Islet precursor cell (in vitro differentiated cells): ENCODE results near the gene TTPAL.
A peak's percentile ranks its signal among the peaks of the same experiment; 100 is the strongest.

Source experiments
- DNase-seq: peaks from one replicate; pipeline ENCODE4 v3.0.0-alpha.2; 2018

The TTPAL gene

DNA sequence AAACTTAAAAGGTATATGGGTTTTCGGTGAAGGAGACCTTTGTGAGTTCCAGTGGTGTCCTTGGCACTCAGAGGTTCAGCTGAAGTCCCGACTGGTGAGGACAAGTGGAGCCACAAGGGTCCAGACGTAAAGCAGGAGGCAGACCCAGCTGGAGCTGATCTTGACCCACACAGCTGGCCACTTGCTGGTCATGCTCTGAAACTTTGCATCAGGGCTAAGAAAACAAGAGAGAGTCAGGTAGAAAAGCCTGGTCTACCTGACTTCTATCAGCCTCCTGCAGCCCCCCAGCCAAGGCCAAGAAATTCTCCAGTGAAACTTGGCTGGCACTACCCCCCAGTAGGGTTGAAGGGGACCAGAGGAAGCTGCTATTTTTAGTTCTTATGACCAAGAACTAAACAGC lies 24.5 kb downstream of the TTPAL start:
- DNase-seq = no peak

DNA sequence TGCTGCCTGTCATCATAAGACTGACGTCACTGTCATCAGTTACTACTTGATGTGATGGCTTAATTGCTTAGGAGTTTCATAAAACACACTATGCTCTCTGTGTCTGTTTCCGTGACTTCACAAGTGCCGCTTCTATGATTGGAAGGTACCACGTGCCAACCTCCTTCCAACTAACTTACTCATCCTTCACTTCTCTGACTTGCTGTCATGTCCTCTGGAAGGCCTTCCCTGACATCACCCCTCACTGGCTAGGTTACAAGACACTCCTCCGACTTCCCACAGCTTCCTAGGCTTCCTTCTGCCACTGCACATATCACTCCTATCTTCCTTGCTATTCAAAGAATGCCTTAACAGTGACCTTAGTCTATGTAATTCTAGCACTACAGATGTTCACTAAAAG lies 25.8 kb downstream of the TTPAL start:
- DNase-seq = no peak

DNA sequence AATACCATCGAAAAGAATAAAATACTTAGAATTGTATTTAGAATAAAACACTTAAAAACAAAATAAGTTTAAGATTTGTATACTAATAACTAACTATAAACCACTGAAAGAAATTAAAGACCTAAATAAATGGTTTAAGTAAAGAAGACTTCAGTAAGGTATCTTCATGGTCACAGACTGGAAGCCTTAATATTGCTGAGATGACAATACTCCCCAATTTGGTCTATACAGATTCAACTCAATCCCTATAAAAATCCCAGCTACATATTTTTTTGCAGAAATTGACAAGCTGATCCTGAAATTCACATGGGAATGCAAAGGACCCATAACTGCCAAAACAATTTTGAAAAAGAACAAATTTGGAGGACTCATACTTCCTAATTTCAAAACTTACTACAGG lies 27.3 kb downstream of the TTPAL start:
- no peak for DNase-seq

DNA sequence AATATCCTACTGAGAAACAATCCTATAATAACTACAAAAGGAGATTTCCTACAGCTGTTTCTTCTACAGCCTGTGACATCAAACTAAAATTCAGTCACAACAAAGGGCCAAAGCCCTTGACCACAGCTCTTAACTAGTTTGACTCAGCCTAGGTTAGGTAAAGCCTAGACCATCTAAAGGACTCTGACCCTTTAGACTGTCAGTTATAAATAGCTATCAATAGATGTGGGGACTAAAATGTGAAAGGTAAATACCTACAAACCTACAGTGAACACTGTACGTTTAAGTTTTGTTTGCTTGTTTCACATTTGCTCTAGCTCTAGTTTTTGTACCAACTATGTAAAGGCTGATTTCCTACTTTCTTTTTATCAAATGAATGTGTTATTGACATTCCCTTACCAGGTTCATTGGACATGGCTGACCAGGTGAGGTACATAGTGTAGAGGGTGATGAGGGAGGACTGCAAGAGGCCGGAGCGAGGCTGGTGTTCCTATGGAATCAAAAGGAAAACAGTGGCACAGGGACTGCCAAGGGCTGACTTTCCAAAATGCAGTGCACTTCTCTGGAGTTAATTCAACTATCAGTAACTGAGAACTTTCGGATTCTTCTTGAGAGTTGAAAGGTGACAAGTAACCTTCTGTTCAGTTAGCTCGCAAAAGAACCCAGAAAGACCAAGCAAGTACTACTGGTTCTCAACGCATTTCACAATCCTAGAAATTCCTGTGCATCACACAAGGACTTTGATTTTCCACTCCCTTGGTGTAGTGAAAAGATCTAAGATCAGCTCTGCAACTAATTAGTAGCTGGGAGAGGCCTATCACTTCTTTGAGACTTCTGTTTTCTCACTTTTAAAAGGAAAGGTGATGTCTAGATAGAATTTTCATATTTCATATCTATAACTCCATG lies 29.0 kb downstream of the TTPAL start:
- DNase-seq = no peak

DNA sequence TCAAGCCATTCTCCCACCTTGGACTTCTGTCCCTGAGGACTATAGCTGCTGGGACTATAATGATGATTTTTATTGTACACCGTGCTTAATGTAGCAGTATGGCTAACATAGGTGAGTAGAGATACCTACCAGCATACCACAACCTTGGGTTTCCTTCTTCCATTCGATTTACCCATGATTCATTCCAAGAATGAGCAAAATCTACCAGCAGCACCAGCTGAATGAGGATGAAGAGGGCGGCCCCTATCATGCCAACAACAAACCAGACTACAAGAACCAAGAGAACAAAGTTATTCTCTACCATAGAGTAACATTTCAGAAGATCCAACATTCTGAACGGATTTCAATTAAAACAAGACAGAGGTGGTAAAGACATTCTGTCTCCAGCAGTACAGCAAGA lies 34.1 kb downstream of the TTPAL start:
- no peak for DNase-seq

DNA sequence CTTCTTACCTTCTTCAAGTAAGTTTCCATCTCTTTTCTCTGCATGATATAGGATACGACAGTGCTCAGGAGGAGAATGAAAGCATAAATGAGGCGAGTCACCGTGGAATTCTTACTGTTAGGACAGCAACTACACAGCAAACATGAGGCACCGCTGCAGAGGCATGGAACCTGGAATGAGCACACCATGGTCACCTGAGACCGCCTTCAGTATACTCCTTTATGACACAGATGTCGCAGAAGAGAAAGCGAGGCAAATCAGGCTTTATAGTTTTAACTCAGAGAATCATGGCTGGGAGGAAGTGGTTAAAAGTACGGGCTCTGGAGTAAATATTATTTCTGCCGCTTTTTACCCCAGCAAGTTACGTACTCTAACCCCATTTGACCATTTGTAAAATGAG lies 38.2 kb downstream of the TTPAL start:
- DNase-seq = no peak

DNA sequence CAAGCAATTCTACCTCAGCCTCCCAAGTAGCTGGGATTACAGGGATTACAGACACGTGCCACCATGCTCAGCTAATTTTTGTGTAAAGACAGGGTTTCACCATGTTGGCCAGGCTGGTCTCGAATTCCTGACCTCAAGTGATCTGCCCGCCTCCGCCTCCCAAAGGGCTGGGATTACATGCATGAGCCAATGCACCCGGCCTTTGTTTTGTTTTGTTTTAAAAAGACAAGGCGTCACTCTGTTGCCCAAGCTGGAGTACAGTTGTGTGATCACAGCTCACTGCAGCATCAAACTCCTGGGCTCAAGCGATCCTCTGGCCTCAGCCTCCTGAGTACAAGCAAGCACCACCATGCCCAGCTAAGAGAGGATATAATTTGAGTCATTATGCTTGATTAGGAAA lies 40.8 kb downstream of the TTPAL start:
- DNase-seq = no peak

DNA sequence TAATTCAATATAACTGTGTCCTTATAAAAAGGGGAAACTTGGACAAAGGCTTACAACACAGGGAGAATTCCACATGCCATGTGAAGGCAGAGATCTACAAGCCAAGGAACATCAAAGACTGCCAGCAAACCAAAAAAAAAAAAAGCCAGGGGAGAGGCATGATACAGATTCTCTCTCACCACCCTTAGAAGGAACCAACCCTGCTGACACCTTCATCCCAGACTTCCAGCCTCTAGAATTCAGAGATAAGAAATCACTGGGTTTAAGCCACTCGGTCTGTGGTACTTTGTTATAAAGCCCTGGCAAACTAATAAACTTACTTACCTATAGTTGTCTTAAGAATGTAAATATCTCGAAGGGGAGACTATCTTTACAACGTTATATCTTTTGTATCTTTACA lies 41.8 kb downstream of the TTPAL start:
- no peak for DNase-seq

DNA sequence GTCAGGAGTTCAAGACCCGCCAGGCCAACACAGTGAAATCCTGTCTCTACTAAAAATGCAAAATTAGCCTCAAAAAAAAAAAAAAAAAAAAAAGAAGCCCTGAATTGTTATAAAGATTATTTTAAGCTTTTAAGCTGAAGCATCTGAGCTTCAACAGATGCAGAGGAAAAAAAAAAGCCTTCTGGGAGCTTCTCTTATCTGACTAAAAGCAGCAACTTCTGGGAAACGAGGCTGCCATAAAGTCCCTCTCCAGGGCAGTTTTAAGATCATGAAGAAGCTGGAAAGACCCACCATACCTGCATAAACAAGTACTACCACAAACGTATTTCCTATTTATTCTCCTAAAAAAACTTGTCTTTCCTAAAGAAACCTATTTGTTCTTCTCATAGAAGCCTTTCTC lies 42.6 kb downstream of the TTPAL start:
- no peak for DNase-seq

DNA sequence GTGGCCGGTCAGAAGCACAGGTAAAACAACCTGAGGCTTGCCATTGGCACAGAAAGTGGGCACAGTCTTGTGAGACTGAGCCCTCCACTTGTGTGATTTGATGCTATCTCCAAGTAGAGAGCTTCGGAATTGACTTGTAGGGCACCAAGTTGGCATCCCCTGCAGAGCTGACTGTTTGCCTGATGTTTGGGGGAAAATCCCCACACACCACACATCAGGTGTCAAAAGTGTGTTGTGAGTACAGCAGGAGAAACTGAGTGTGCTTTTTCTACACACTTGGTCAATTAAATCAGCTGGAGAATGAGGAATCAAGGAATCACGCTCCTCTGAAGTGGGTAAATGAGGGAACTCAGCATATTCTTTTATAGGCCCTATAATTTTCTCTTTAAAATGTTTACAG lies 45.2 kb downstream of the TTPAL start:
- DNase-seq = no peak

DNA sequence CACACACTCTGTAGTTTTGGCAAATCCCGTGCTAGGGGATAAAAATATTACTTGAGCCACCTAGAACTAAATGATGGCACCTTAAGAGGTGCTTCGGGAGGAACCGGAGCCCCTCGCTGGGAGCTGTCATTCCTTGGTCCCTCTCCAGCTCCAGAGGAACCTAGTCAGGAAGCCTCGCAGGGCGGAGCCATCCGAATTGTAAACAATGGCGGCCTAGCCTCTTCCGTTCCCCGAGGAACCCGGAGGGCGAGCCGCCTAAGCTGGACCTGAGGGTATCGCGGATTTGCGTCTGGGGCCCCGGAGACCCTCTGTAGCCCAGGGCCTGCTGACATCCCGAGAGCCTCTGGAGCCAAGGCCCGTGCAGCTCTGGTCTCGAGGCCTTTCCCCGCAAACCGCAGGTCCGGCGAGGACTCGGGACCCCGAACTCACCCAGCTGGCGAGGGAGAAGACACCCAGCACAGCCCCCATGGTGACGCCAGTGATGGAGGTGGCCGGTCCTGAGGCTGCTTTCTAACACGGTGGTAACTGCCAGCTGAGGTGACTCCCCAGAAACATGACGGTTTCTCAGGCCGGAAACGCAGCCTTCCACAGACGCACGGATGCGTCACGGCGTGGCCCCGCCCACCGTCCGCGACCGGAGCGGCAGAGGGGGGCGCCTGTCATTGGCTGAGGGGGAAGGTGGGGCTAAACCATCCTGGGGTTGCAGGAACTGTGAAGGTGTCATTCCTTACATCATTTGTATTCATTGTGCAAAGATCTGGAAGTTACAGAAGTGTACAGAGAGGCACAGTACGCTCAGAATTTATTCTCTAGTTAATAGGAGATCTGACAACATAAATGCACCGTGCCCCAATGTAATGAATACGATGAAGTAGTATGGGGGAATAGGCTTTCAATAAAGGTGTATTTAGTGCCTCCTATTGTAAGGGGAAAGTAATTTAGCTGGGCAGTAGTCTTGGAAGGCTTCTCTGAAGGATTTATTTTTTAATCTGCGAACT lies 46.1 kb downstream of the TTPAL start, which contains the start of gene SERINC3:
Gene SERINC3 (minus strand): TSS at position 587 of the 998 bp plus-strand sequence. CDS start 119 bp downstream, at position 468.
- peak; percentile 96 for DNase-seq

DNA sequence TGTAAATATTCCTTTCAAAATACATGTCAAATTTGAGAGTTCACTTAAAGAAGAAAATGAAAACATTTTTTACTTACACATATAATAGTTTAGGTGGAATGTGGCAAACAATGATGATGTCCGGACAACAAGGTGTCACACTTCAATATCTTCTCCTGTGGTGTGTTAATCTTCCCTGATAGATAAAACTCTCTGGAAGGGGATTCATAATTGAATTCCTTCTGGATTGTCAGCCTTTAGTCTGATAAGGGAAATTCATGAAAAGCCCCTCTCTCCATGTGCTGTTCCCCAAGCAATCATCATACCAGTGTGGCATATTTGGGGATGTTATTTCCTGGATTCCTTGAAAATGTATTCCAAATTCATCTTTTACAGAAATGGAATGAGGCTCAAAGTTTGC lies 47.2 kb downstream of the TTPAL start:
- DNase-seq = no peak

DNA sequence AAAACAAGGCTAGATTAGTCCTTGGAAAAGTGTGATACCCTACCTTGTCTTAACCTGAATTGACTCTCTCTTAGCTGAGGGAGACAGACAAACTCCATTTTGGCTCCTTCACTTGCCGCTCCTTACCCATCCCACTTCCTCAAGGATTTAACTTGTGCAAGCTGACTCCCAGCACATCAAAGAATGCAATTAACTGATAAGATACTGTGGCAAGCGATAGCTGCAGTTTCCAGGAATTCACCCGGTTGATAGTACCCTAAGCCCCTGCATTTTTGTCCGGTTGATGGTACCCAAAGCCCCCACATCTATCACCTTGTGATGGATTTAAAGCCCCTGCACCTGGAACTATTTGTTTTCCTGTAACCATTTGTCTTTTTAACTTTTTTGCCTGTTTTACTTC lies 48.1 kb downstream of the TTPAL start:
- no peak for DNase-seq

DNA sequence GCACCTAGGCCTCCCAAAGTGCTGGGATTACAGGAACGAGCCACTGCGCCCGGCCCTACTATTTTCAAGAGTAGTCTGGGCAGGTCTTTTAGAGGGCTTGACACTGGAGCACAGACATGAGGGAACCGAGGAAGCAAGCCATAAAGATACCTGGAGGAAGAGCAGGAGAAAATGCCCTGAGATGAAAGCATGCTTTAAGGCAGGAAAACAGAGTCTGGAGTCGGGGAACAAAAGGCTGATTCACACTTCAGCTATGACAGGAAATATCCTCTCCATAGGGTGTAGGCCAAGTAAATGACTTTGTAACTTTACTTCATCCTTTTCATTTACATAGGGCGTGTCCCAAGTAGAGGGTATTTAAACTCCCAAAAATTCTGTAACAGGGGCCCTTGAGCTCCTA lies 50.5 kb downstream of the TTPAL start:
- peak; percentile 90 for DNase-seq

DNA sequence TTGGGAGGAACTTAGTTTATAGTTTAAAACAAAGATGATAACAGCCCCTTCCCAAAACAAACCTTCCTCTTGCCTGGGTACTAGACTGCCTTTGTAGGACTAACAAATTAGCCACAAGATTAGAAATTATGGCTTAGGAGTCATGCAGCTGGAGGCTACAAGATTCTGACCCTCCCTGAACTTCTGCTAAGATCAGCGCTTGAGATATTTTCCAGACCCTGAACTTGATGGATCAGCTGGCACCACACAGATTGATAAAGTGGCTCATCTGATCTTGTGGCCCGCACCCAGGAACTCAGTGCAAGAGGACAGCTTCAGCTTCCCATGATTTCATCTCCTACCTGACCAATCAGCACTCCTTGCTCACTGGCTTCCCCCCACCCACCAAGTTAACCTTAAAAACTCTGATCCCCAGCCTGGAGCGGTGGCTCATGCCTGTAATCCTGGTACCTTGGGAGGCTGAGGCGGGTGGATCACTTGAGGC lies 52.1 kb downstream of the TTPAL start:
- DNase-seq = no peak

DNA sequence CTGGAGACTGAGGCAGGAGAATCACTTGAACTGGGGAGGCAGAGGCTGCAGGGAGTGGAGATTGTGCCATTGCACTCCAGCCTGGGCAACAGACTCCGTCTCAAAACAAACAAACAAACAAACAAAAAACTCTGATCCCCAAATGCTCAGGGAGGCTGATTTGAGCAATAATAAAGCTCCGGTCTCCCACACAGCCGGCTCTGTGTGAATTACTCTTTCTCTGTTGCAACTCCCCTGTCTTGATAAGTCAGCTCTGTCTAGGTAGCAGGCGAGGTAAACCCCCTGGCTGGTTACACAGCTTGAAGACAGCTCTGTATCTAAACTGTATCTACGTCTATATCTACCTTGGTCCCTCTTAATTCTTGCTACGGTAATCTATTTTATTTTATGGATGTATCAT lies 52.6 kb downstream of the TTPAL start:
- no peak for DNase-seq

DNA sequence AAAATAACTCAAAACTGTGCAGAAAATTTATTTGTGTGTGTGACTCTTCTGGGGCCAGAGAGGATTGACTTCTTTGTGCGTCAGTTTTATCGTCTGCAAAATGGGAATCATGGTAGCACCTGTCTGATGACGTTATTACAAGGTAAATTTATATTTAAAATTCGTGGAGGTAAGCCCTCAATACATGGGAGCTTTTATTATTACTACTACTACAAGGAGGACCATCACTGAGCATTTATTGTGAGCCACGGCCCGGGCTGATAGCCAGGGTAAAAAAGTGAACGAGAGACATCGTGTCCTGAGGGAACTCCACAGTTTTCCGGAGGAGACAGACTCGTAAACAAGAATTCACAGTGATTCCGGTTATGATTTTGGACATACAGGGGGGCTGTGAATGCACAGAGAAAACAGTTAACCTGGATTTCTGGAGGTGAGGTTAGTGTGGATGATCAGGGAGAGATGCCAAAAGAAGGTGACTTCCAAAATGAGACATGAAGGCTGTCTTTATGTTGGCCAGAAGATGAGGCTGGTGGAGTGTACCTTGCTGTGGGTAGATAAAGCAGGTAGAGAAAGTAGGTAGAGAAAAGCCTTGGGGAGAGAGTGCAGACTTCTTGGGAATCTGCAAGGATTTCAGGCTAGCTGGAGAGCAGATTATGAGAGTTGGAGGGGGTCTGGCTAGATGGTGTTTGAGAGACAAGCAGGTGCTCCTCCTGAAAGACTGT lies 56.7 kb downstream of the TTPAL start:
- no peak for DNase-seq

DNA sequence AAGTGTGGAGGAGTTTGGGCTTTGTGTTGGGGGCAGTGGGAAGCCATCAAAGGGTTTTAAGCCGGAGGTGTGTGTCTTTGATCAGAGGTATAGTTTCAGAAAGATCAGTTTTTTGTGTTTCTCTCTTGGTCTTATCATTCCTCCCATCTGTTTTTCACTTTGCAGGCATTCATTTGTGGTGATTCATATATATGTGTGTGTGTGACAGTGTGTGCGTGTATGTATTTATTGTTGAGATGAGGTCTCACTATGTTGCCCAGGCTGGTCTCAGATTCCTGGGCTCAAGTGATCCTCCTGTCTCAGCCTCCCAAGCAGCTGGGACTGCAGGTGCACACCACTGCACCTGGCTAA lies 57.3 kb downstream of the TTPAL start:
- no peak for DNase-seq

DNA sequence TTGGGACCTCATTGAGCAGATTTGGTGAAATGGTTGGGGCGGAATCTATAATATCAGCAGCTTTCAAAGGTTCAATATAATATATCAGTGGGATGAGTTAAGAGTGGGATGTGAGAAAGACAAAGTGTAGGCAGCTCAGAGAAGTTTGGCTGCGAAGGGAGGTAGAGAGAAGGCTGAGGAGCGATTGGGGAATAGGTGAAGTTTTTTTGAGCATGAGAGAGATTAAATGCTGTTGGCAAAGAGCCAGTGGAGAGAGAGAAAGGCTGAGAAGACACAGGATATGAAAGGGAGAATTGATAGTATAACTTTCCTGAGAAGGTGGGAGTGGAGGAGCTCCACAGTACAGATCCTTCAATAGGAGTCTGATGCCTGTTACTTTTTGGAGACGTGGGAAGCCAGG lies 58.3 kb downstream of the TTPAL start:
- DNase-seq = no peak

DNA sequence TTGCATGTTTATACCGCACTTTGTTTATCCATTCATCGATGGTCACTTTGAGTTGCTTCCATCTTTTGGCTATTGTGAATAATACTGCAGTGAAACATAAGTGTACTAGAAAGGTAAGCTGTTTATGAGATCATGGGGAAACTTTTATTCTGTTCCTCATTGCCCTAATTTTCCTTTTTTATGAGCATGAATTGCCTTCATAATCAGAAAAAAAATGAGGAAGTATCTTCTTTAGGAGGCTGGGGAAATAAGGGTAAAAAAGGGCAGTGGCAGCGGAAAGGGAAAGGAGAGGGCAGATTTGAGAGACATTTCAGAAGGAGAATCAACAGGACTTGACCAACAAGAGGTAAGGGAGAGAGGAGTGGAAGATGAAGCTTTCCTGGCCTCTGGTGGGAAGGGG lies 60.5 kb downstream of the TTPAL start:
- DNase-seq = no peak

DNA sequence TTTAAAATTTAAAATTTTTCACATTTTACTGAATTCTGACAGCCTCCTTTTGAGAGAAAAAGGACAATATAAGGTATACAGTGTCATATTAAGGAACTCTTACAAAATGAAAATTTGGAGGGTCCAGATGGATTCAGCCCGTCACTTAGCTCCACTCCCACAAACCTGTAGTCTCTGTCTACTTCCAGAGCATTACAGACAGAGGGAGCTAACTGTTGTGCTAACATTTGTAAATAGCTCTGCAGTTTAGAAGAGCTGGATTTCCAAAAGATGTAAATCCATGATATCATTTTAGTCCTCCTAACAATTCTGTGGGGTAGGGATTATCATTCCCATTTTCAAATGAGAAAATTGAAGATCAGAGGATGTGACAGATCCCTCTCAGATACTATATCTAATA lies 62.3 kb downstream of the TTPAL start:
- DNase-seq = no peak

DNA sequence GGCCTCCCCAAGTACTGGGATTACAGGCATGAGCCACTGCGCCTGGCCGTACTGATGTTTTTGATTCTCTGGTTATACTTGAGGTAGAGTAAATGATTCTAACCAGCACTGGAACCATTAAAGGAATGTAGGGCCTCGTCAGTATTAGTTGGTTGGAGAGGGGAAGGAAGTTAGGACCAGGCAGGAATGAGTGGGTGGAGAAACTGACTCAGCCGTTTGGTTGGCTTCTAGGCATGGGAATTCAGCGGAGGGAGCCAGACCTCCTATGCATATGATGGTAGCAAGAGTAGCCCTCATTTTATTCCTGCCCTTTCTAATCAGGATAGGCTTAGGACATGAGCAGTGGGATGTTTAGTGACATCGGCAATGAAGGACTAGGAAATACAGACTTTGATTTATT lies 65.2 kb downstream of the TTPAL start:
- DNase-seq = peak; percentile 70

DNA sequence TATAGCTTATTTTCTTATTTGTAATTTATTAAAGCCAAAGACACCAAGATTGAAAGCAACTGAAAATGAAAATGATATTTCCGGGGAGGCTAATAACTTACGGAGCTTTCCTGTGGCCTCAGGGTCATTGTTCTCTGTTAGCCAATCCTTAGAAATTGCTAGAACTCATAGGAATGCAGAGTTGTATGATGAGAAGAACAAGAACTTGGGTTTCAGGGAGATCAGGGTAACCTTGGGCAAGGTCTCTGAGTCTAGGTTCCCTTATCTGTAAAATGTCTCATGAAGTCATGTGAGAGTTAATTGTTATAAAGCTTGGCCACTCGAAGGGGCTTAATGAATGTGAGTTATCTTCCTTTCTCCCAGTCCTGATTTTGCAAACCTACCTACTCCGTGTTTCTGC lies 66.3 kb downstream of the TTPAL start:
- DNase-seq = no peak
